ENCODE measurements around the gene SORBS1. TPM values are rescaled to one million over a fixed set of nuclear protein-coding genes. Genes with fewer than 3 reads are reported as not detected.
"Not testable (repeated sequence)": the region's sequence is repeated elsewhere in the genome, so short reads cannot be mapped to it uniquely, and the experiment has no call there.

The SORBS1 gene
- total and polyA plus RNA-seq, 8 donors, result 11.4 to 25.6 (median 16.8) TPM

GRCh38 chr10:95474228-95475002 lies 86.8 kb downstream of the SORBS1 start:
- Histone ChIP-seq H3K36me3 (no peaks in the 10 kb centered on the region), H3K27ac (peak overlapping the region; percentile 22 to 79 (median 58)), H3K27me3 (no peaks in the 10 kb centered on the region), H3K4me3 (no peak overlapping the region), H3K4me1 (peaks cover 35 to 45% (median 45%) of the 10 kb centered on the region in 3 donors), H3K9me3 (no peaks in the 10 kb centered on the region)
- DNase-seq, result no peak
- peak; percentile 10 to 57 (median 16) for ATAC-seq
- peak; percentile 79 for FAIRE-seq
- TF ChIP-seq, protein P1, sequence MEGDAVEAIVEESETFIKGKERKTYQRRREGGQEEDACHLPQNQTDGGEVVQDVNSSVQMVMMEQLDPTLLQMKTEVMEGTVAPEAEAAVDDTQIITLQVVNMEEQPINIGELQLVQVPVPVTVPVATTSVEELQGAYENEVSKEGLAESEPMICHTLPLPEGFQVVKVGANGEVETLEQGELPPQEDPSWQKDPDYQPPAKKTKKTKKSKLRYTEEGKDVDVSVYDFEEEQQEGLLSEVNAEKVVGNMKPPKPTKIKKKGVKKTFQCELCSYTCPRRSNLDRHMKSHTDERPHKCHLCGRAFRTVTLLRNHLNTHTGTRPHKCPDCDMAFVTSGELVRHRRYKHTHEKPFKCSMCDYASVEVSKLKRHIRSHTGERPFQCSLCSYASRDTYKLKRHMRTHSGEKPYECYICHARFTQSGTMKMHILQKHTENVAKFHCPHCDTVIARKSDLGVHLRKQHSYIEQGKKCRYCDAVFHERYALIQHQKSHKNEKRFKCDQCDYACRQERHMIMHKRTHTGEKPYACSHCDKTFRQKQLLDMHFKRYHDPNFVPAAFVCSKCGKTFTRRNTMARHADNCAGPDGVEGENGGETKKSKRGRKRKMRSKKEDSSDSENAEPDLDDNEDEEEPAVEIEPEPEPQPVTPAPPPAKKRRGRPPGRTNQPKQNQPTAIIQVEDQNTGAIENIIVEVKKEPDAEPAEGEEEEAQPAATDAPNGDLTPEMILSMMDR (IDR thresholded peaks at IDR 0.05), result no peak
- 6 to 9% methylated on average over 7 of the region's 7 CpGs for WGBS, 2 donors
- intact Hi-C loops (cut with DNase I), result no loop called here

- peaks cover 35 to 60% (median 55%) of the 10 kb centered on the region in 3 donors for H3K4me1 ChIP-seq
- TF ChIP-seq, protein P1 (IDR thresholded peaks at IDR 0.05), result no peak
- no peak for FAIRE-seq
- no peaks in the 10 kb centered on the region for H3K27me3 ChIP-seq
- no peak for DNase-seq
- ATAC-seq, result no peak
- H3K36me3 ChIP-seq, result no peaks in the 10 kb centered on the region
- H3K4me3 ChIP-seq, result no peak overlapping the region
- no peak overlapping the region for H3K27ac ChIP-seq
- 91 to 92% methylated on average over 13 of the region's 13 CpGs for WGBS, 2 donors
- intact Hi-C loops (cut with DNase I), result no loop called here
- H3K9me3 ChIP-seq, result no peaks in the 10 kb centered on the region
Observed at GRCh38 chr10:95472304-95473088, 88.7 kb downstream of the SORBS1 start.

DNA sequence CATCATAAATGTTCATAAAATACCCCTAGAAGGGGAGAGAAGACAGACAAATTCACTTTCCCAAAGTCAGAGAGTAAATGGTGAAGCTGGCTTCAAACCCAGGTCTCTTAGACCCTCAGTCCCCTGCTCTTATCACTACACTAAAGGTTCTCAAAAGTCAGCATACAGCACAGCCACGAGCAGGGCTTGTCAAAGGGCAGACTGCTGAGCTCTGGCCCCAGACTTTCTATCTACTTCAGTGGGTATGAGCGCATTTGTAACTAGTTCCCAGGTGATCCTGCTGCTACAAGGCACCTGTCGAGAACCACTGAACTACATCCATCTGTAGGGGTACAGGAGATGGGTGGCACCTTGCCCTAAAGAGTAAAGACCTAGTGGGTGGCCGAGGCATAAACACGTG lies 91.5 kb downstream of the SORBS1 start:
- Histone ChIP-seq H3K4me1 (peaks cover 16 to 38% (median 35%) of the 10 kb centered on the region in 3 donors), H3K27me3 (no peaks in the 10 kb centered on the region), H3K27ac (no peak overlapping the region), H3K4me3 (no peak overlapping the region), H3K36me3 (no peaks in the 10 kb centered on the region), H3K9me3 (no peaks in the 10 kb centered on the region)
- TF ChIP-seq, protein P1 (IDR thresholded peaks at IDR 0.05), result no peak
- FAIRE-seq (no peak), ATAC-seq (peak in 1 of 4 donors; percentile 5), DNase-seq (no peak)
- intact Hi-C loops (cut with DNase I), result no loop called here
- WGBS, 2 donors, result 70 to 74% methylated on average over 5 of the region's 5 CpGs

DNA sequence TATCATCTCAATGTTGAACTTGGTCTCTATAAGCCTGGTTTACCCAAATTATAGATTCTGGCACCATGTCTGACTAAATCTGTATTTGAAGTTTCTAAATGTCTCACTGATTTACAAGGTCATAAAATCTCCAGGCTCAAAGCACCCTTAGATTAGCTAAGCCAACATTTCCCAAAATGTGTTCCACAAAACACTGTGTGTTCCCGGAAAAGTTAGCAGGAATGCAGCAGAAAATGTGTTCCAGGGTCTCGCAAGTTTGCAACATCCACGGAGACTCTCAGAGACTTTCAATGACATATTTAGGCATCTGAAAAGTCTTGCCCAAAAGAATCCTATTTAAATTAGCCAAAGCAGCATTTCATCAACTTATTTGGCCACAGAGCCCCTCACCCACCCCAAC lies 91.9 kb downstream of the SORBS1 start:
- TF ChIP-seq, protein P1 (IDR thresholded peaks at IDR 0.05), result no peak
- H3K36me3 ChIP-seq, result no peaks in the 10 kb centered on the region
- H3K9me3 ChIP-seq, result no peaks in the 10 kb centered on the region
- no peaks in the 10 kb centered on the region for H3K27me3 ChIP-seq
- H3K4me3 ChIP-seq, result no peak overlapping the region
- 58 to 62% methylated on average over 3 of the region's 3 CpGs for WGBS, 2 donors
- peaks cover 12 to 35% (median 35%) of the 10 kb centered on the region in 3 donors for H3K4me1 ChIP-seq
- no peak for ATAC-seq
- DNase-seq, result no peak
- FAIRE-seq, result no peak
- intact Hi-C loops (cut with DNase I), result no loop called here
- no peak overlapping the region for H3K27ac ChIP-seq

GRCh38 chr10:95467642-95468041 lies 93.5 kb downstream of the SORBS1 start:
- H3K27ac ChIP-seq; DNase-seq; intact Hi-C loops (cut with DNase I); ATAC-seq; FAIRE-seq; H3K36me3 ChIP-seq; H3K9me3 ChIP-seq; H3K27me3 ChIP-seq; H3K4me3 ChIP-seq: not testable (repeated sequence)
- WGBS, 2 donors, result 94 to 98% methylated on average over 5 of the region's 5 CpGs
- H3K4me1 ChIP-seq, result peaks cover 5 to 33% (median 27%) of the 10 kb centered on the region in 3 donors

Data from pancreas (tissue), 10 donors.